ENCODE measurements around the gene ATP13A1.
"Not testable (repeated sequence)": the region's sequence is repeated elsewhere in the genome, so short reads cannot be mapped to it uniquely, and the experiment has no call there.

The ATP13A1 gene

GRCh38 chr19:19696386-19696785, 32.9 kb upstream of the ATP13A1 start:
- 46% methylated on average over 1 of the region's 2 CpGs for WGBS
- Histone ChIP-seq H2BK12ac (ENCODE audit: low read length in 2 of 2) (no peak overlapping the region), H2BK5ac (ENCODE audit: low read depth, low read length, poor library complexity, severe bottlenecking) (no peak overlapping the region)

GRCh38 chr19:19691683-19692082, 28.2 kb upstream of the ATP13A1 start:
- Histone ChIP-seq H3K23ac (ENCODE audit: low read length in 2 of 2) (no peak overlapping the region), H4K91ac (ENCODE audit: low read length) (no peak overlapping the region), H3K4ac (ENCODE audit: low read depth in 1 of 2, low read length in 2 of 2) (no peak overlapping the region), H2BK15ac (ENCODE audit: low read depth, poor library complexity, severe bottlenecking) (no peak overlapping the region), H3K4me2 (ENCODE audit: low read length, poor library complexity, severe bottlenecking) (no peak overlapping the region), H2AK5ac (ENCODE audit: low read length, severe bottlenecking) (no peak overlapping the region), H2AFZ (ENCODE audit: low read depth, low read length) (no peak overlapping the region), H3K4me3 (ENCODE audit: insufficient read depth in 1 of 2, low read depth in 1 of 2, low read length in 2 of 2) (peak overlapping the region in 1 of 2 experiments; percentile 6), H3K14ac (ENCODE audit: low read length in 2 of 2) (no peak overlapping the region), H2BK120ac (ENCODE audit: low read depth, low read length) (no peak overlapping the region), H3K18ac (ENCODE audit: low read depth in 1 of 2, low read length in 2 of 2) (no peak overlapping the region), H3K79me1 (replicated peaks; ENCODE audit: low read length, poor library complexity, severe bottlenecking) (no peaks in the 10 kb centered on the region), H3K9ac (ENCODE audit: low read length) (no peak overlapping the region), H3K9me3 (ENCODE audit: control insufficient read depth, low read length) (peaks cover 26% of the 10 kb centered on the region), H2BK12ac (ENCODE audit: low read length in 2 of 2) (no peak overlapping the region), H3K27ac (ENCODE audit: low read length, poor library complexity, severe bottlenecking) (no peak overlapping the region), H3K4me1 (ENCODE audit: control insufficient read depth, insufficient read depth, low read depth, low read length) (no peaks in the 10 kb centered on the region), H4K8ac (ENCODE audit: low read length) (no peak overlapping the region), H2BK5ac (ENCODE audit: low read depth, low read length, poor library complexity, severe bottlenecking) (no peak overlapping the region), H3K27me3 (ENCODE audit: control insufficient read depth in 1 of 2, insufficient read depth in 1 of 2, low read length in 2 of 2) (no peaks in the 10 kb centered on the region), H3K36me3 (ENCODE audit: control insufficient read depth in 1 of 2, insufficient read depth in 2 of 2, low read depth in 1 of 2, low read length in 2 of 2) (no peaks in the 10 kb centered on the region)
- WGBS, result 80% methylated on average over 9 of the region's 10 CpGs
- DNase-seq, result no peak

More at GRCh38 chr19:19696386-19696785, 32.9 kb upstream of the ATP13A1 start:
- Histone ChIP-seq H3K27me3 (ENCODE audit: control insufficient read depth in 1 of 2, insufficient read depth in 1 of 2, low read length in 2 of 2) (no peaks in the 10 kb centered on the region), H3K18ac (ENCODE audit: low read depth in 1 of 2, low read length in 2 of 2) (no peak overlapping the region), H4K8ac (ENCODE audit: low read length) (no peak overlapping the region), H3K36me3 (ENCODE audit: control insufficient read depth in 1 of 2, insufficient read depth in 2 of 2, low read depth in 1 of 2, low read length in 2 of 2) (no peaks in the 10 kb centered on the region), H3K4ac (ENCODE audit: low read depth in 1 of 2, low read length in 2 of 2) (no peak overlapping the region), H3K9ac (ENCODE audit: low read length) (no peak overlapping the region), H2AFZ (ENCODE audit: low read depth, low read length) (no peak overlapping the region), H3K14ac (ENCODE audit: low read length in 2 of 2) (no peak overlapping the region), H3K9me3 (ENCODE audit: control insufficient read depth, low read length) (peaks cover 64% of the 10 kb centered on the region), H4K91ac (ENCODE audit: low read length) (no peak overlapping the region), H3K4me1 (ENCODE audit: control insufficient read depth, insufficient read depth, low read depth, low read length) (no peaks in the 10 kb centered on the region), H3K4me2 (ENCODE audit: low read length, poor library complexity, severe bottlenecking) (no peak overlapping the region), H3K23ac (ENCODE audit: low read length in 2 of 2) (no peak overlapping the region), H3K4me3 (ENCODE audit: insufficient read depth in 1 of 2, low read depth in 1 of 2, low read length in 2 of 2) (no peak overlapping the region), H3K27ac (ENCODE audit: low read length, poor library complexity, severe bottlenecking) (no peak overlapping the region), H3K79me1 (replicated peaks; ENCODE audit: low read length, poor library complexity, severe bottlenecking) (no peaks in the 10 kb centered on the region), H2AK5ac (ENCODE audit: low read length, severe bottlenecking) (no peak overlapping the region), H2BK120ac (ENCODE audit: low read depth, low read length) (no peak overlapping the region), H2BK15ac (ENCODE audit: low read depth, poor library complexity, severe bottlenecking) (no peak overlapping the region)
- no peak for DNase-seq

GRCh38 chr19:19689023-19689422, 25.5 kb upstream of the ATP13A1 start:
- H3K4me1 ChIP-seq (ENCODE audit: control insufficient read depth, insufficient read depth, low read depth, low read length); H3K4ac ChIP-seq (ENCODE audit: low read depth in 1 of 2, low read length in 2 of 2); H2BK120ac ChIP-seq (ENCODE audit: low read depth, low read length); H3K4me2 ChIP-seq (ENCODE audit: low read length, poor library complexity, severe bottlenecking); H2BK12ac ChIP-seq (ENCODE audit: low read length in 2 of 2); H3K27ac ChIP-seq (ENCODE audit: low read length, poor library complexity, severe bottlenecking); H3K4me3 ChIP-seq (ENCODE audit: insufficient read depth in 1 of 2, low read depth in 1 of 2, low read length in 2 of 2); H3K79me1 ChIP-seq (replicated peaks; ENCODE audit: low read length, poor library complexity, severe bottlenecking); H2AK5ac ChIP-seq (ENCODE audit: low read length, severe bottlenecking); H3K18ac ChIP-seq (ENCODE audit: low read depth in 1 of 2, low read length in 2 of 2); H3K23ac ChIP-seq (ENCODE audit: low read length in 2 of 2); H2AFZ ChIP-seq (ENCODE audit: low read depth, low read length); H2BK5ac ChIP-seq (ENCODE audit: low read depth, low read length, poor library complexity, severe bottlenecking); H3K14ac ChIP-seq (ENCODE audit: low read length in 2 of 2); H3K36me3 ChIP-seq (ENCODE audit: control insufficient read depth in 1 of 2, insufficient read depth in 2 of 2, low read depth in 1 of 2, low read length in 2 of 2); DNase-seq; H4K91ac ChIP-seq (ENCODE audit: low read length); H2BK15ac ChIP-seq (ENCODE audit: low read depth, poor library complexity, severe bottlenecking); H3K27me3 ChIP-seq (ENCODE audit: control insufficient read depth in 1 of 2, insufficient read depth in 1 of 2, low read length in 2 of 2); H3K9ac ChIP-seq (ENCODE audit: low read length); H4K8ac ChIP-seq (ENCODE audit: low read length): not testable (repeated sequence)
- peaks cover 21% of the 10 kb centered on the region for H3K9me3 ChIP-seq (ENCODE audit: control insufficient read depth, low read length)
- 95% methylated on average over 8 of the region's 10 CpGs for WGBS

- 82% methylated on average over 1 of the region's 3 CpGs for WGBS
- H3K4me3 ChIP-seq (ENCODE audit: insufficient read depth in 1 of 2, low read depth in 1 of 2, low read length in 2 of 2), result no peak overlapping the region
- no peaks in the 10 kb centered on the region for H3K4me1 ChIP-seq (ENCODE audit: control insufficient read depth, insufficient read depth, low read depth, low read length)
- H3K9ac ChIP-seq (ENCODE audit: low read length), result no peak overlapping the region
- no peak overlapping the region for H2AK5ac ChIP-seq (ENCODE audit: low read length, severe bottlenecking)
- H3K9me3 ChIP-seq (ENCODE audit: control insufficient read depth, low read length), result peaks cover 33% of the 10 kb centered on the region
- peaks cover 0 to 1% of the 10 kb centered on the region in 2 experiments for H3K36me3 ChIP-seq (ENCODE audit: control insufficient read depth in 1 of 2, insufficient read depth in 2 of 2, low read depth in 1 of 2, low read length in 2 of 2)
- no peak overlapping the region for H4K91ac ChIP-seq (ENCODE audit: low read length)
- H3K14ac ChIP-seq (ENCODE audit: low read length in 2 of 2), result no peak overlapping the region
- no peak overlapping the region for H2BK15ac ChIP-seq (ENCODE audit: low read depth, poor library complexity, severe bottlenecking)
- H3K4ac ChIP-seq (ENCODE audit: low read depth in 1 of 2, low read length in 2 of 2), result no peak overlapping the region
- no peaks in the 10 kb centered on the region for H3K79me1 ChIP-seq (replicated peaks; ENCODE audit: low read length, poor library complexity, severe bottlenecking)
- H3K4me2 ChIP-seq (ENCODE audit: low read length, poor library complexity, severe bottlenecking), result no peak overlapping the region
- no peak overlapping the region for H4K8ac ChIP-seq (ENCODE audit: low read length)
- H3K18ac ChIP-seq (ENCODE audit: low read depth in 1 of 2, low read length in 2 of 2), result no peak overlapping the region
- no peak overlapping the region for H3K23ac ChIP-seq (ENCODE audit: low read length in 2 of 2)
- no peaks in the 10 kb centered on the region for H3K27me3 ChIP-seq (ENCODE audit: control insufficient read depth in 1 of 2, insufficient read depth in 1 of 2, low read length in 2 of 2)
- no peak overlapping the region for H2BK12ac ChIP-seq (ENCODE audit: low read length in 2 of 2)
- H2AFZ ChIP-seq (ENCODE audit: low read depth, low read length), result no peak overlapping the region
- H2BK120ac ChIP-seq (ENCODE audit: low read depth, low read length), result no peak overlapping the region
- DNase-seq, result no peak
- no peak overlapping the region for H2BK5ac ChIP-seq (ENCODE audit: low read depth, low read length, poor library complexity, severe bottlenecking)
- no peak overlapping the region for H3K27ac ChIP-seq (ENCODE audit: low read length, poor library complexity, severe bottlenecking)
Observed at GRCh38 chr19:19687090-19687489, 23.6 kb upstream of the ATP13A1 start.

Data from mesenchymal stem cell (in vitro differentiated cells and primary cell).